Neural cell (in vitro differentiated cells): ENCODE measurements around the gene RAE1. TPM values are rescaled to one million over a fixed set of nuclear protein-coding genes. Genes with fewer than 3 reads are reported as not detected.

ENCODE experiments used
- H2AFZ ChIP-seq: fragments of 200-600, 300-800 bp; sonication (generic), shearing (Covaris generic); 2 replicates; pipeline ENCODE4 v1.6.0; 2014; ENCODE audit warnings: low read depth, mild to moderate bottlenecking, antibody characterized with exemption, low read length, moderate library complexity
- H3F3A ChIP-seq: fragments of 200-600 bp; shearing (Covaris generic); 2 replicates; pipeline ENCODE4 v1.6.1; 2016; ENCODE audit warnings: mild to moderate bottlenecking, moderate library complexity, mixed read lengths, antibody characterized with exemption, low read length; ENCODE audit not compliant: insufficient read depth, poor library complexity, severe bottlenecking
- H3K27ac ChIP-seq: fragments of 200-600, 300-800 bp; sonication (generic), shearing (Covaris generic); 2 replicates; pipeline ENCODE4 v1.5.1; 2014; ENCODE audit warnings: mild to moderate bottlenecking, low read length, moderate library complexity
- H3K27me3 ChIP-seq: fragments of 300-800, 200-600 bp; sonication (generic), shearing (Covaris generic); 2 replicates; pipeline ENCODE4 v1.6.0; 2014; ENCODE audit warnings: mild to moderate bottlenecking, low read depth, low read length, moderate library complexity; ENCODE audit not compliant: insufficient read depth
- H3K36me3 ChIP-seq: fragments of 300-800, 200-600 bp; sonication (generic), shearing (Covaris generic); 2 replicates; pipeline ENCODE4 v1.5.1; 2014; ENCODE audit warnings: mild to moderate bottlenecking, antibody characterized with exemption, low read length, moderate library complexity; ENCODE audit not compliant: insufficient read depth
- H3K4me2 ChIP-seq: fragments of 300-800, 200-600 bp; sonication (generic), shearing (Covaris generic); 2 replicates; pipeline ENCODE4 v1.6.0; 2014; ENCODE audit warnings: mild to moderate bottlenecking, low read length
- H3K4me3 ChIP-seq: fragments of 300-800, 200-600 bp; sonication (generic), shearing (Covaris generic); 2 replicates; pipeline ENCODE4 v1.5.1; 2014; ENCODE audit warnings: mild to moderate bottlenecking, low read length, moderate library complexity
- H3K79me2 ChIP-seq: fragments of 200-600 bp; shearing (Covaris generic); replicated peaks from 2 replicates; pipeline ENCODE4 v1.6.0; 2014; ENCODE audit warnings: mild to moderate bottlenecking, low read length, moderate library complexity; ENCODE audit not compliant: insufficient read depth
- H3K9ac ChIP-seq: fragments of 300-800, 200-600 bp; sonication (generic), shearing (Covaris generic); 2 replicates; pipeline ENCODE4 v1.6.1; 2016; ENCODE audit warnings: mild to moderate bottlenecking, low read length, mixed read lengths
- H3K9me2 ChIP-seq: fragments of 200-600 bp; shearing (Covaris generic); 2 replicates; pipeline ENCODE4 v1.6.1; 2016; ENCODE audit warnings: mild to moderate bottlenecking, low read length, mixed read lengths; ENCODE audit not compliant: insufficient read depth
- H3K9me3 ChIP-seq: fragments of 200-600, 300-800 bp; sonication (generic), shearing (Covaris generic); 2 replicates; pipeline ENCODE4 v1.6.1; 2016; ENCODE audit warnings: mild to moderate bottlenecking, mixed run types, low read length, moderate library complexity, mixed read lengths
- H4K20me1 ChIP-seq: fragments of 200-600 bp; shearing (Covaris generic); 2 replicates; pipeline ENCODE4 v1.6.1; 2016; ENCODE audit warnings: mild to moderate bottlenecking, mixed run types; ENCODE audit not compliant: insufficient read depth
- EP300 ChIP-seq: fragments of 450-650 bp; conservative IDR thresholded peaks from 2 replicates; pipeline ENCODE4 v1.6.1; 2014; ENCODE audit warnings: antibody characterized with exemption, mild to moderate bottlenecking, moderate library complexity; ENCODE audit not compliant: poor library complexity, severe bottlenecking
- EZH2 ChIP-seq: fragments of 200-600, 300-800 bp; shearing (Covaris generic), sonication (generic); IDR thresholded peaks from 2 replicates; pipeline ENCODE4 v1.6.1; 2014; ENCODE audit warnings: antibody characterized with exemption, low read length, borderline replicate concordance, mild to moderate bottlenecking; ENCODE audit not compliant: insufficient read depth, poor library complexity, severe bottlenecking
- MXI1 ChIP-seq: fragments of 450-650 bp; conservative IDR thresholded peaks from 2 replicates; pipeline ENCODE4 v1.6.1; 2014; ENCODE audit warnings: antibody characterized with exemption, mild to moderate bottlenecking; ENCODE audit not compliant: poor library complexity, severe bottlenecking
- POLR2AphosphoS5 ChIP-seq: IDR thresholded peaks from 2 replicates; pipeline ENCODE4 v1.6.1; 2012
- RAD21 ChIP-seq: fragments of 450-650 bp; conservative IDR thresholded peaks from 2 replicates; pipeline ENCODE4 v1.6.1; 2014; ENCODE audit warnings: antibody characterized with exemption, mild to moderate bottlenecking, moderate library complexity
- SMC3 ChIP-seq: fragments of 450-650 bp; conservative IDR thresholded peaks from 2 replicates; pipeline ENCODE4 v1.6.1; 2014; ENCODE audit warnings: antibody characterized with exemption, mild to moderate bottlenecking, moderate library complexity; ENCODE audit not compliant: poor library complexity
- TAF1 ChIP-seq: IDR thresholded peaks from 2 replicates; pipeline ENCODE4 v1.6.1; 2012; ENCODE audit warnings: low read depth
- polyA plus RNA-seq: library from polyadenylated mRNA; depleted of rRNA; stranded (reverse); fragments of >200 nt; gene quantifications from 2 replicates; pipeline ENCODE4 v1.2.3, GENCODE V29; 2014
- TF ChIP-seq, protein P1 (sequence below): IDR thresholded peaks from 2 replicates; pipeline ENCODE4 v1.6.1; 2012; ENCODE audit warnings: borderline replicate concordance
- TF ChIP-seq, protein P2 (sequence below): fragments of 450-650 bp; IDR thresholded peaks from 2 replicates; pipeline ENCODE4 v1.5.1; 2014; ENCODE audit warnings: antibody characterized with exemption, mild to moderate bottlenecking, moderate library complexity; ENCODE audit not compliant: poor library complexity, severe bottlenecking

RAE1 gene
- polyA plus RNA-seq, 1 donor from 2014 or later = 134 TPM

- Histone ChIP-seq H3K27ac (no peak overlapping the region), H3K9me2 (no peaks in the 10 kb centered on the region), H3K4me2 (no peak overlapping the region), H3K4me3 (no peak overlapping the region), H3K9ac (no peak overlapping the region), H3F3A (no peaks in the 10 kb centered on the region), H3K9me3 (no peaks in the 10 kb centered on the region), H4K20me1 (no peaks in the 10 kb centered on the region), H3K27me3 (no peaks in the 10 kb centered on the region), H2AFZ (no peak overlapping the region), H3K79me2 (no peaks in the 10 kb centered on the region), H3K36me3 (peaks cover 16% of the 10 kb centered on the region)
- TF ChIP-seq POLR2AphosphoS5 = no peak
- TF ChIP-seq, protein P1, sequence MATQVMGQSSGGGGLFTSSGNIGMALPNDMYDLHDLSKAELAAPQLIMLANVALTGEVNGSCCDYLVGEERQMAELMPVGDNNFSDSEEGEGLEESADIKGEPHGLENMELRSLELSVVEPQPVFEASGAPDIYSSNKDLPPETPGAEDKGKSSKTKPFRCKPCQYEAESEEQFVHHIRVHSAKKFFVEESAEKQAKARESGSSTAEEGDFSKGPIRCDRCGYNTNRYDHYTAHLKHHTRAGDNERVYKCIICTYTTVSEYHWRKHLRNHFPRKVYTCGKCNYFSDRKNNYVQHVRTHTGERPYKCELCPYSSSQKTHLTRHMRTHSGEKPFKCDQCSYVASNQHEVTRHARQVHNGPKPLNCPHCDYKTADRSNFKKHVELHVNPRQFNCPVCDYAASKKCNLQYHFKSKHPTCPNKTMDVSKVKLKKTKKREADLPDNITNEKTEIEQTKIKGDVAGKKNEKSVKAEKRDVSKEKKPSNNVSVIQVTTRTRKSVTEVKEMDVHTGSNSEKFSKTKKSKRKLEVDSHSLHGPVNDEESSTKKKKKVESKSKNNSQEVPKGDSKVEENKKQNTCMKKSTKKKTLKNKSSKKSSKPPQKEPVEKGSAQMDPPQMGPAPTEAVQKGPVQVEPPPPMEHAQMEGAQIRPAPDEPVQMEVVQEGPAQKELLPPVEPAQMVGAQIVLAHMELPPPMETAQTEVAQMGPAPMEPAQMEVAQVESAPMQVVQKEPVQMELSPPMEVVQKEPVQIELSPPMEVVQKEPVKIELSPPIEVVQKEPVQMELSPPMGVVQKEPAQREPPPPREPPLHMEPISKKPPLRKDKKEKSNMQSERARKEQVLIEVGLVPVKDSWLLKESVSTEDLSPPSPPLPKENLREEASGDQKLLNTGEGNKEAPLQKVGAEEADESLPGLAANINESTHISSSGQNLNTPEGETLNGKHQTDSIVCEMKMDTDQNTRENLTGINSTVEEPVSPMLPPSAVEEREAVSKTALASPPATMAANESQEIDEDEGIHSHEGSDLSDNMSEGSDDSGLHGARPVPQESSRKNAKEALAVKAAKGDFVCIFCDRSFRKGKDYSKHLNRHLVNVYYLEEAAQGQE = no peak
- TF ChIP-seq SMC3 = no peak
- TF ChIP-seq TAF1 = no peak
- TF ChIP-seq RAD21 = no peak
- no peak for TF ChIP-seq MXI1
- no peak for TF ChIP-seq EP300
- no peak for TF ChIP-seq EZH2
- TF ChIP-seq, protein P2, sequence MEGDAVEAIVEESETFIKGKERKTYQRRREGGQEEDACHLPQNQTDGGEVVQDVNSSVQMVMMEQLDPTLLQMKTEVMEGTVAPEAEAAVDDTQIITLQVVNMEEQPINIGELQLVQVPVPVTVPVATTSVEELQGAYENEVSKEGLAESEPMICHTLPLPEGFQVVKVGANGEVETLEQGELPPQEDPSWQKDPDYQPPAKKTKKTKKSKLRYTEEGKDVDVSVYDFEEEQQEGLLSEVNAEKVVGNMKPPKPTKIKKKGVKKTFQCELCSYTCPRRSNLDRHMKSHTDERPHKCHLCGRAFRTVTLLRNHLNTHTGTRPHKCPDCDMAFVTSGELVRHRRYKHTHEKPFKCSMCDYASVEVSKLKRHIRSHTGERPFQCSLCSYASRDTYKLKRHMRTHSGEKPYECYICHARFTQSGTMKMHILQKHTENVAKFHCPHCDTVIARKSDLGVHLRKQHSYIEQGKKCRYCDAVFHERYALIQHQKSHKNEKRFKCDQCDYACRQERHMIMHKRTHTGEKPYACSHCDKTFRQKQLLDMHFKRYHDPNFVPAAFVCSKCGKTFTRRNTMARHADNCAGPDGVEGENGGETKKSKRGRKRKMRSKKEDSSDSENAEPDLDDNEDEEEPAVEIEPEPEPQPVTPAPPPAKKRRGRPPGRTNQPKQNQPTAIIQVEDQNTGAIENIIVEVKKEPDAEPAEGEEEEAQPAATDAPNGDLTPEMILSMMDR = no peak
Observed at GRCh38 chr20:57371363-57371762, 20.3 kb downstream of the RAE1 start.

- Histone ChIP-seq H2AFZ (no peak overlapping the region), H4K20me1 (no peaks in the 10 kb centered on the region), H3K27me3 (no peaks in the 10 kb centered on the region), H3K9ac (no peak overlapping the region), H3K36me3 (peaks cover 11% of the 10 kb centered on the region), H3F3A (no peaks in the 10 kb centered on the region), H3K4me3 (no peak overlapping the region), H3K9me2 (no peaks in the 10 kb centered on the region), H3K27ac (no peak overlapping the region), H3K79me2 (no peaks in the 10 kb centered on the region), H3K9me3 (no peaks in the 10 kb centered on the region), H3K4me2 (no peak overlapping the region)
- no peak for TF ChIP-seq EP300
- TF ChIP-seq, protein P2 = no peak
- TF ChIP-seq POLR2AphosphoS5 = no peak
- TF ChIP-seq, protein P1 = no peak
- no peak for TF ChIP-seq EZH2
- no peak for TF ChIP-seq RAD21
- no peak for TF ChIP-seq MXI1
- no peak for TF ChIP-seq SMC3
- no peak for TF ChIP-seq TAF1
Observed at GRCh38 chr20:57372157-57372556, 21.1 kb downstream of the RAE1 start.
